Dermis blood vessel endothelial cell (primary cell): ENCODE data around the gene PHF21A. TPM values are rescaled to one million over a fixed set of nuclear protein-coding genes. Genes with fewer than 3 reads are reported as not detected.
"Not testable (repeated sequence)": the region's sequence is repeated elsewhere in the genome, so short reads cannot be mapped to it uniquely, and the experiment has no call there.

Experiments
- DNase-seq: peaks from one replicate; pipeline ENCODE4 v3.0.0; 2010
- total RNA-seq: library from RNA; depleted of rRNA; stranded (reverse); fragments of >200 nt; gene quantifications from 2 replicates; pipeline ENCODE4 v1.2.3, GENCODE V29; 2014

PHF21A gene
- total RNA-seq, 1 donor from 2014 or later = 6.3 TPM

DNA sequence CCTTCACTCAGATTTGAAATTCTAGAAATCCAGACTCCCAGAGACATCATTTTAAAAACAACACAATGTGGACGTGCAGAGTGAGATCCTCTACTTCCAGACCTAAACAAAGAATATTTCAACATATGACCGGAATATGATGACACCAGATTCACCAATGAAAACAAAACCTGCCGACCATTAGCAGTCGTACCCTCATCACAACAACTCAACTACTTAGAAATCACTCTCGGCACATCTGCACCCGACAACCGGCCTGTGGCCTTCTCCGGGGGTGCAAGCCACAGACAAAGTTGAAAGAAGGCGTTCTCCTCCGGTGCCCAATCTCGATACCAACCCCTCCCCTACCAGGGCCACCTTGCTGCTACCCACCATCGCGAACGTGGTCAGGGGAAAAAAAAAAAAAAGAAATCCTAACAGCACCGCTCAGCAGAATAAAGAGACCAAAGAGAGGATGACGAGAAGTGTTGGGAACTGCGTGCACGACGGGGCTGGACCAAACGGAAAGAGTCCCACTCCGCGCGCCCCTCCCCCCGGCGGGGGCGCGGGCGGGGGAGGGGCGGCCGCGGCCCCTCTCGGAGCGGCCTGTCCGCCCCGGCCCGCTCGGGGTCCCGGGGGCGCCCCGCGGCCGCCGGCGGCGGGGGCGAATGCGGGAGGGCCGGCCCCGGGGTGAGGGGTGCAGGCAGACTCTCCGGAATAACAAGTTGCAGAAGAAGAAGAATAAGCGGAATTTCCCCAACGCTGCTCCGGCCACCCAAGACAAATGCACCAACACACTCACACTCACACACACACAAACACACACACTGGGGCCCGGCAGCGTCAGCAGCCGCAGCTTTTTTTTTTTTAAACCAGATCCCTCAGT is 1.7 kb downstream of the PHF21A start:
- DNase-seq = peak; percentile 71

DNA sequence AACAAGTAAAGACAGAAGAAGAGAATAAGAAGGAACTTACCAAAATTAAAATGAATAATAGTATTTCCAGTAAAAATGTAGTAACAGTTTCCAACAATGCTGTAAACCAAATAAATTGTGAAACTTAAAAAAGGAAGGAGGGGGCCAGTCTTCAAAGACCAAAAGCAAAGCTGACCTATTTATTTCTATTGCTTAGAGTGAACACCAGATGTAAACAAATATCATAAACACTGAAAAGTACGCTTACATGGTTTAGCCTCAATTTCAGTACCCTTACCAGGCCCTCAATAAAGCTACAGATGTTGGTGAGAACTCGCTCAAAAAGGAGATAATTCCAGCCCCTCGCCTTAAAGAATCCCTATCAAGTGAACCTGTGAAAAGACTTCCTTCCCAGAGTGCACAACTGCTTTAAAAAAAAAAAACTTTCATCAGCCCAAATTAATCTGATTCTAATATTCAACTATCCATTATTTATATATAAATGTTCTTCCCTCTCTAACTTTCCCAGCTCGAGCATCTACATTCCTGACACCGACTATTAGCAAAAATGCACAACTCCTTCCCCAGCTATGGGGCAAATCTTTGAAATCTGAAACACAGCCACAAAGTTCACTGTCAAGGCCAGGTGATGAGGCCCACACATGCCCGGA is 2.4 kb downstream of the PHF21A start:
- DNase-seq = no peak

- DNase-seq = no peak
Observed at GRCh38 chr11:46117842-46118241, 3.4 kb downstream of the PHF21A start.

DNA sequence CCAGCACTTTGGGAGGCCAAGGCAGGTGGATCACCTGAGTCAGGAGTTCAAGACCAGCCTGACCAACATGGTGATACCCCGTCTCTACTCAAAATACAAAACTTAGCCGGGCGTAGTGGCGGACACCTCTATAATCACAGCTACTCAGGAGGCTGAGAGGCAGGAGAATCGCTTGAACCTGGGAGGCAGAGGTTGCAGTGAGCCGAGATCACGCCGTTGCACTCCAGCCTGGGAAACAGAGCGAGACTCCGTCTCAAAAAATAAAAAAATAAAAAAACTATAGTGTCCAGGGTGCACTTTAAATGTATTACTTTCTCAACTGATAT is 4.6 kb downstream of the PHF21A start:
- not testable (repeated sequence) for DNase-seq

GRCh38 chr11:46116007-46116711 is 5.1 kb downstream of the PHF21A start:
- DNase-seq = no peak

- no peak for DNase-seq
Observed at GRCh38 chr11:46114961-46115360, 6.3 kb downstream of the PHF21A start.

DNA sequence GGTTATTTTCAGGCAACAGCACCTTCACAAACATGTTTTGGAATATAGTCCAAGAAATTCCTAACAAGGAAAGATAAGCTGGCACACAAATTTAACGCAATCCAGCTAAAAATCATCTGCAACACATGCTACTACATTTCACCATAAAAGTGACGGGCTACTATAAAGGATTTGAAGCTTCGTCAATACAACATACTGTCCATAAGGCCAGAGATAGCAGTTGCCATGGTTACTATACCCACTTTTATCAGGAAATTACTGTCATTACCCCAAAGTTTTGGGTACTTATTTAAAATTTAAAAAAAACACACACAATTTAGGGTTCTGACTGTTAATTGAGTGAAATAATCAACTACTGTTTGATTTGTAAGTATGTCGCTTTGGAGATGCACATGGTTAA is 6.9 kb downstream of the PHF21A start:
- DNase-seq = no peak

DNA sequence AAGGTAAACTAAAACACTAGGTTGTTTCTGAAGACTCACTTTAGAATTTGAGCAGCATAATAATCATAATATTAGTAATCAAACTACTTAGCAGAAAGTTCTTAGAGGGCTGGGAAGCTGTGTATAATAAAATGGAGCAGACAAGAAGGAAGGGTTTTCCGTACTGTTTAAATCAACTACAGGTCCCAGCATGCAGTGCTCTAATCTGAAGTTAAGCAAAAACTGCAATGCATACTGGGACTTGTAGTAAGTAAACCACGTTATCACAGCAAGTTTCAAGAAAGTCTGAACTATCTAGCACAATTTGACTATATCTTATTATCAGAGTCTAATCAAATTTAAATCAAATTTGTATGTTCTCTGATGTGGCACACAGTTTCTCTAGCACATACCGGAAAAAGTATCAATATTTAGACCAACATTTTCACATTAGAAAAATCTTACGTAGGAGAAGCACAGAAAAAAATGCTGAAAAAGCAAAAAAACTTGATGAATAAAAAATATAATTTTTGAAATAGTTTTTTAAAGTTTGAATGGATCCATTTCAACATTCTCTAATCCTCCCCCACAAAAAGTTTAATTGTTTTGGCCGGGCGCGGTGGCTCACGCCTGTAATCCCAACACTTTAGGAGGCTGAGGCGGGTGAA is 8.2 kb downstream of the PHF21A start:
- peak; percentile 75 for DNase-seq

DNA sequence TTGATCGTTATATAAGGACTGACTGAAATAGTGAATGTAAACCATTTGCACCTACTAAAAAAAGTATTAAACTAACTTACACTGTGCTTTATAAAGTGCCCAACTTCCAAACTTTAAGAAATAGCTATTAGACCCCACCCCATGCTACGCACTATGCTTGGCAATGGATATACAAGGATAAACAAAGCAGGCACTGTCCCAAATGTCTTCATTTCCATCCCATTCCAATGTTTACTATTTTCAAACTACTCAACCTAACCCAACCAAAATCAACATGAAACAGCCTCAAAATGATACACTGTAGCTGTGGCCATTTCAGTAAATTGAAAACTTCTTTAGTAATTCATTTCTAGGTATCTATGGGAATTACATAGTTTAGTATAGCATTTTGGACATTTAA is 12.5 kb downstream of the PHF21A start:
- DNase-seq = no peak

DNA sequence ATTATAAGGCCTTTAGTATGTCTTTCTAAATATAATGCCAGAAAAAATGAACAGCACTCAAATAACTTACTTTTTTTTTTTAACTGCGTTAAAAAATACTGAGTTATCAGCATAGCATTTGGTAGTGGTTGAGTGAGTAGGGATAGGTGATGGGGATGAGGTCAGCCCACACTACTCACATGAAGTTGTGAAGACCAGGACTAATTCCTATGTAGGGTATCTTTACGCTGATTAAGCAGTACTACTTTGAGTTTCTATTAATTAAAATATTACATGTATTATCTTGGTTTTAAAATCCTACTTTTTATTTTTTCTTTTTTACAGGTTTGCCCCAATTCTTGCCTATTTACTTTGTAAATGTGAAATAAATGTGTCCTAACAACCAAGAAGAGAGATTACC is 13.5 kb downstream of the PHF21A start:
- DNase-seq = no peak

DNA sequence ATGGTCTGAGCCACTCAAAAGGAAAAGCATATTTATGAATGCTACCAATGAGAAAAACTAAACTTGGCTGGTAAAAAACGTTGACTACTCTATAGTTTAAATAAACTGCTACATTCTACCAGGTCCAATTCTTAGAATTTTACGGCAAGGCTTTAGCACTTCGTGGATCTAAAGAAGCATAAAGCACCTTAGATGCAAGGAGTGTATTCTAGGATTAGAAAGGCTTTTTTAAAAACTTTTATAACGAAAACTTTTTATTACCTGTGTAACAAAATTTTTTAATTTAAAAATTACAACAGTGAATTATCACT is 13.9 kb downstream of the PHF21A start:
- no peak for DNase-seq

DNA sequence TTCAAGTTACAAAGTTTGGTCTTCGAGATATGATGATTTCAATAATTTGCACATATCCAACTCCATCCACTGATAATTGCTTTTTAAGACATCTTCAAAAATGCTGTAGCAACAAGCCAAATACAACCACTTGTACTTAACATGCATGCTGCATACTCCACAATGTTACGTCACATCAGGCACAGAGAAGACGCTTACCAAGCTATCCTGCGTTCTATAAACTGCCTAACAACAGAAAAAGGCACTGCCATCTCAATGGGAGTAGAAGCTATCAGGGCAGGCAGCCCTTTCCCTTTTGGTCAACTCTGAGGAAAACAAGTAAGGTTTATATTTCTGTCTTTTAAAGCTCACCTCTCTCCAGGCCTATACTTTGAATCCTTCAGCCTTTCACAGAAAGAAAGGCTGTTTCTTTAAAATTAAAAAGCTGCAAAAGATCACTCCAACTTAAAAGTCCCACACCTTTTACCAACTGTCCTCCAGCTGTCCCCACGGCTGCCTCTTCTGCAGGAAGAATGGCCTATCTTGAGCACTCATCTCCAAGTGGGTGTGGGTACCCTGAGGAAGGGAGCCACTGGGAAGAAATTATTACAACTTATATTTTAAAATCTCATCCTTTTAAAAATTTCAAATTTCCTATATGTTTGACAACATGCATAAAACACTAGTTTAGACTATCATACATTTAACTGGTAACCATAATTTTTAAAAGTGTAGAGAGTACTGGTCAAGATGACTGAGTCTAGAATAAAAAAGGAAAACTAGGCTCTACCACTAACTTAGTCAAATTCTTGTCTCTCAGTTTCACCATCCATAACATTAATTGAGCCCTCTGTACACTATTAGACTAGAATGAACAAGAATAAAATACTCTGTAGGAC is 14.5 kb downstream of the PHF21A start:
- no peak for DNase-seq

DNA sequence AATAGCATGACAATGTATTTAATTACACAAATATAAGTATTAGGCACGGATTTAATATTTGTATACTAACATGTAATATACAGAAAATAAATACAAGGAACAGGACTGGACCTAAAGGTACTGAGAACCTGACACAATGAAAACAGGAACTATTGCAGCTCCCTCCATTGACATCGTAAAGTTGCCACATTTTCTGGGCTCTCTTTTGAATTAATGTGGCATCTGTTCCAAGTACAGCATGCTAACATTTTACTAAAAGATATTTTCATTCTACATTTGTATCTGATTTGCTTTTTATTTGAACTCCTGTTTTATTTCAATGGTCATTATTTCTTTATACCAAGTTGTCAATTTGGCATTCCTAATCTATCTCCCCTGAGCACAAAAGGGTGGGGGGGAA is 15.3 kb downstream of the PHF21A start:
- no peak for DNase-seq

DNA sequence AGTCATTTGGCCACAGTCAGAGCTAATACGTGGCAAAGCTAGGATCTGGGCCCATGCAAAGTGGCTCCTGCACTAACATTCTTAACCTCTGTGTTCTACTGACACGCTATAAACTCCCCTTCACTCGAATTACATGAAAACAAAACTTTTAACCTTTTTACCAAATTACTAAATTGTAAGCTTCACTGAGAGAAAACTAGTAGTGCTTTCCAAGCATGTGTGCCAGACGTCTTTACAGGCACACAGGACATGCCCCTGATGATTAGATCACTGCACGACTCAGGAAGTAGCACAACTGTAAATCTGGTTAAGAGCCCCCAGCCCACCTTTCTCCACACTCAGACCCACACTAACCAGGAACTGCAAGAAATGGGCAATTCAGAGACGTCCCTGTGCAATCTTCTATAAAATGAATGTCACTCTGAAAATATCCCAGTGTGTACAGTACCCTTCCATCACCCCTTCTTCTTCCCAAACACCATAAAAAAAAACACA is 16.1 kb downstream of the PHF21A start:
- DNase-seq = no peak

DNA sequence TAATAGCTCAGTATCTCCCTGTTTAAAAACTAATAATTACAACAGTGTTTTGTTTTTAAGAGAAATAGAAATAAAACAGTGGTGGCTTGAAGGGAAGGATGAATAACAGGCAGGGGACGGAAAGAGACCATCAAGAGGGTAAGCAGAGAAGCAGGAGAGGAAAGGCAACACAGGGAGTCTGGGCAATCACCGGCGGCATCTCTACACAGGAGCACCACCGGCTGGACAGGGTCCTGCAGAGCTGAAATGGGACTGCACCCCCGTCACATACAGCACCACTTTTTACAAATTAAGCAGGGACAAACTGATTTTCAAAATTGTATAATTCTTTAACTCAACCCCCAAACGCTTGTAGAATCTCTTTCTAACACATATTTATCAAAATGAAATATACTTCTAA is 18.4 kb downstream of the PHF21A start:
- no peak for DNase-seq

DNA sequence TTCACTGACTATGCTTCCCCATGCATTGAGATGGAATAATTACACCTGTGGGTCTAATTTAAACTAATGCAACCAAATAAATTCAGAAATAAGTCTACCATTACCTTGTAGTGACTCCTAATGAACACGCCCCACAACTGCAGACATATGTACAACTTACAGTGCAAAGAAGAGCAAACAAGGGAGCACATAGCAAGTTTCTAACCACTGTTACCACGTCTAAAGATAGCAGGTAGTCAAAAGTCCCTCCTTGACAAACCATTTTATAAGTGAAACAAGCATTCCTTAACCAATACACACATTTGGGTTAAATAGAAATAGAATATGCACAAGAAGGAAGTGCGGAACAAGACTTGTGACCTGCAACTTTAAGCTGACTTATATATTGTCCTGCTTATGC is 20.6 kb downstream of the PHF21A start:
- DNase-seq = no peak

DNA sequence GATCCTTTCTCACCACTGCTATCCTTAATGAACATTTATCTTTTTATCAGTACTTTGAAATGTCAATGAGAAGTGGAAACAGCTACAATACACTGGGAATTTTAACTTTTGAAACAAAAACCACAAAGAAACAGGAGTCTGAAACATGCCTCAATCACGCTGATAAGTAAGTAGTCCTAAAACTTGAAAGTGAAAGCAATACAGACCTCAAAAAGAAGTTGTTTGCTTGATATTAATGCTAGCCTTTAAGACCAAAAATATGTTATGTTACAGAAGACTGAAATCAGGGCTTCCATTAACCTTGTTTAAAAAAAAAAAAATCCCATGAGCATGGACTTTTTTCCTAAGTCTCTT is 21.3 kb downstream of the PHF21A start:
- DNase-seq = peak; percentile 11

DNA sequence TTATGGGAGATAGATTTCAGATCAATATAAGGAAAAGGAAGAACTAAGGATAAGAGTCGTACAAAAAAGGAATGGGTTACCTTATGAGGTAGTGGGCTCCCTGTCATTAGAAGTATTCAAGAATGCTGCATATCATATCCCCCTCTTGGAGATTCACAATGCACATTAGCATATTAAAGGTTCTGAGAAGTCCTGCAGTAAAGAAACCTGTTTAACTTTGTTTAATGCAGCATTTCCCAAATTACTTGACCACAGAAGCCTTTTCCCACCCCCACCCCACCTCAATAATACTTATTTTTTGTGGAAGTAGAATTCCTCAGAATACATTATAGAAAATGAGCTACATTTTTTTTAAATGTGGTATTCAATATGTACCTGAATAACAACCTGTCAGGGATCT is 30.9 kb downstream of the PHF21A start:
- DNase-seq = no peak

GRCh38 chr11:46079662-46080061 is 41.6 kb downstream of the PHF21A start:
- DNase-seq = no peak

DNA sequence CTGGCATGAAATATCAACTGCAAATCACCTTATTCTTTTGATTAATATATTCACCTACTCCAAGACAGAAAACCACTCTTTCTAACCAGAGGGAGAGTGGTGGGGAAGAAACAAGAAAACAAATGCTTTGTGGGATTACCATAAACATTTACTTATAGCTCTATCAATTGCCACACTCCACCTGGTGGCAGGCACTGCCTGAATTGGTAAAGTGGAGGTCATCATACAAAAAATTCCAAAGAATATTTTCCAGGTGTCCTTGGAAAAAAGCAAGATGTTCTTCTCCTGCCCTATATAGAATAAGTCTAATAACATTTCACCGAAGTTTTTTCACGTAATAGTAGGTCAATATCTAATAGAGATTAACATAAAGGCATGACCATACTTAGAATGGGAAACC is 45.3 kb downstream of the PHF21A start:
- no peak for DNase-seq

DNA sequence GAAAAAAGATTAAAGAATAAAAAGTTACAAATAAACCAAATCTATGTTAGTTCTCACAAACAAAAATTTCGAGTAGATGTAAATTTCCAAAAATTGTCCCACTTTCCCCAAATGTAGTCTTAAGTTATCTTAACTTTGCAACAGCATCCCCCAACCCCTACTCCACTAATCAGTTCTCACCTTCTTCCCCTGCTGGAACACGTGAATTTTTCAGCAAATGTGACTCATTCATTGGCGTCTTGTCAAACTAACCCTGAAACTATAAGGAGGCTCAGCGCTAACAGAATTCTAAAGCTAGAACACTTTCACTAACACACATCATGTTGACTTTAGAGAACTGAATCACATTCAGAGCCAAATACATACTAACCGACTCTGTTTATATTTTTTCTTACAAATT is 46.1 kb downstream of the PHF21A start:
- DNase-seq = peak; percentile 49

GRCh38 chr11:46073632-46074031 is 47.6 kb downstream of the PHF21A start:
- DNase-seq = no peak
